ENCODE measurements around the gene WIZ. TPM values are rescaled to one million over a fixed set of nuclear protein-coding genes. Genes with fewer than 3 reads are reported as not detected.
A peak's percentile ranks its signal among the peaks of the same experiment; 100 is the strongest.

The WIZ gene
- total and polyA plus RNA-seq, 2 of the 4 experiments (the other 2 are of a cell fraction) = 0.90 to 27.1 TPM

DNA sequence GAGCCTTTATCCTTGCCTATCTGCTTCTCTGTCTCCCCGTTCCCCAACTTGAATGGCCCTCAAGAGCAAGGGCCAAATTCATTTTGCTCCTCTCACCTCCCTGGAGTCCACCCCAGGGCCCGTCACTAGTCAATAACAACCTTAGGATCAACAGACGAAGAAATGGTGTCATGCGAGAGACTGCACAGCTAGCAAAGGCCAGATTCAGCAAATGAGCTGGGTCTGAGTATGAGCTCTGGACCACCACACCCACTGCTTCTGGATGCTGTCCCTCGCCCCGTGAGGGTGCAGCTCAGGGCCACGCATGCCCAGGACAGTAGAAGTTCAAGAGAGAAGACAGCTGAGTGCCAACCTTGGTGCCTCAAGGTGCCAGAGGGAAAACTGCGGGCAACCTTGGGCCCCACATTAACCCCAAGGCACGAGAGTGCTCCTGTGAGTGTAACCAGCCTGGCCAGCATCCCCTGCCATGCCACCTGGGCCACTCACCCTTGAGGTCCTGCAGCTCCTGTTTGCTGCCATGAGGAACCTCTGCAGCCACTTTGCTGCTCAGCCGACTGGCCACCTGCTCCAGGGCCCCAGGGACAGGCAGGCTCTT lies 19.1 kb downstream of the WIZ start:
- in situ Hi-C loops (cut with MboI; ENCODE audit: low sequenced_read_pairs) = loop anchor here (25.0 kb wide), 1 partner anchor 868 kb away; the partner anchor contains the start of gene NDUFB7
- POLR2A ChIA-PET (ENCODE audit: unreplicated experiment) = no interaction called here

More for the DNA sequence above, 19.1 kb downstream of the WIZ start:
- peaks cover 15 to 58% of the 10 kb centered on the region in 2 experiments for H3K79me1 ChIP-seq (ENCODE audit: low read depth in 1 of 2, low read length in 2 of 2)
- H4K5ac ChIP-seq (ENCODE audit: low read depth, low read length) = no peak overlapping the region
- H3K14ac ChIP-seq (replicated peaks; ENCODE audit: low read depth, low read length) = no peak overlapping the region
- TF ChIP-seq RAD21 (IDR thresholded peaks at IDR 0.05; ENCODE audit: low read length) (no peak), FOS (IDR thresholded peaks at IDR 0.05; ENCODE audit: low read depth, low read length) (no peak), NFE2L2 (IDR thresholded peaks at IDR 0.05; ENCODE audit: low read depth, low read length) (no peak)
- TF ChIP-seq, protein P1, sequence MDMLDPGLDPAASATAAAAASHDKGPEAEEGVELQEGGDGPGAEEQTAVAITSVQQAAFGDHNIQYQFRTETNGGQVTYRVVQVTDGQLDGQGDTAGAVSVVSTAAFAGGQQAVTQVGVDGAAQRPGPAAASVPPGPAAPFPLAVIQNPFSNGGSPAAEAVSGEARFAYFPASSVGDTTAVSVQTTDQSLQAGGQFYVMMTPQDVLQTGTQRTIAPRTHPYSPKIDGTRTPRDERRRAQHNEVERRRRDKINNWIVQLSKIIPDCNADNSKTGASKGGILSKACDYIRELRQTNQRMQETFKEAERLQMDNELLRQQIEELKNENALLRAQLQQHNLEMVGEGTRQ (IDR thresholded peaks at IDR 0.05; ENCODE audit: low read depth, low read length) = no peak
- no peak overlapping the region; the same call in 1 of the 2 replicates for H2AK5ac ChIP-seq (ENCODE audit: low read depth, low read length)
- DNase-seq = no peak
- CTCF ChIA-PET = interaction anchor here (0.6 to 1.4 kb wide), 2 partner anchors 9 to 11 kb away, joined by 3 read pairs; no protein-coding TSS in a partner anchor
- peaks cover 33% of the 10 kb centered on the region for H3K36me3 ChIP-seq (ENCODE audit: control insufficient read depth, insufficient read depth, low read length)
- no peak for ATAC-seq (ENCODE audit: low read depth)
- WGBS, 2 experiments (ENCODE audit: extremely low coverage in 2 of 2, insufficient read length in 1 of 2) = 82% methylated on average over 6 of the region's 10 CpGs; no CpG with 5 or more reads in 1 of the 2 experiments
- H2AK9ac ChIP-seq (replicated peaks; ENCODE audit: low read depth, low read length, poor library complexity) = no peak overlapping the region
- H3K4ac ChIP-seq (ENCODE audit: low read depth, low read length) = no peak overlapping the region
- H3K4me1 ChIP-seq (ENCODE audit: control insufficient read depth, insufficient read depth, low read length) = peaks cover 19% of the 10 kb centered on the region
- no peak overlapping the region for H2BK120ac ChIP-seq (ENCODE audit: low read depth, low read length)
- H3K27me3 ChIP-seq (ENCODE audit: control insufficient read depth, insufficient read depth, low read length) = no peaks in the 10 kb centered on the region
- dilution Hi-C loops (cut with HindIII; ENCODE audit: low sequenced_read_pairs, unreplicated experiment) = no loop called here
- H3K27ac ChIP-seq (ENCODE audit: insufficient read depth, low read length) = no peak overlapping the region
- peaks cover 12% of the 10 kb centered on the region; the same call in 1 of the 2 replicates for H3K9me1 ChIP-seq (ENCODE audit: insufficient read depth, low read length)
- H3K9ac ChIP-seq (ENCODE audit: low read depth, low read length) = no peak overlapping the region
- H2AFZ ChIP-seq (replicated peaks; ENCODE audit: low read length, poor library complexity) = no peak overlapping the region
- peak overlapping the region; percentile 5 for H3K23ac ChIP-seq (ENCODE audit: low read depth, low read length)
- BruUV-seq (replicated peaks) = no TSS peak
- no peaks in the 10 kb centered on the region for H3K9me3 ChIP-seq (ENCODE audit: control insufficient read depth, insufficient read depth, low read length)
- H3K18ac ChIP-seq (ENCODE audit: low read depth, low read length) = no peak overlapping the region
- H4K8ac ChIP-seq (ENCODE audit: low read depth in 2 of 2, low read length in 2 of 2) = no peak overlapping the region
- H2BK15ac ChIP-seq (ENCODE audit: low read depth, low read length) = no peak overlapping the region
- H3K56ac ChIP-seq (ENCODE audit: extremely low read depth, insufficient read depth, low read length) = no peak overlapping the region
- no peak overlapping the region; the same call in 1 of the 2 replicates for H3K4me2 ChIP-seq (ENCODE audit: low read depth, low read length)
- no peak overlapping the region for H2BK5ac ChIP-seq (ENCODE audit: low read depth, low read length, poor library complexity, severe bottlenecking)
- H4K20me1 ChIP-seq (ENCODE audit: insufficient read depth, low read length) = peaks cover 48% of the 10 kb centered on the region
- H4K91ac ChIP-seq (ENCODE audit: insufficient read depth, low read depth, low read length) = no peak overlapping the region
- intact Hi-C loops (cut with micrococcal nuclease) = loop anchor here (5.0 kb wide), 1 partner anchor 127 kb away; no protein-coding TSS in a partner anchor
- H2BK20ac ChIP-seq (ENCODE audit: low read depth, low read length) = no peak overlapping the region
- no peak overlapping the region for H3K4me3 ChIP-seq (ENCODE audit: insufficient read depth, low read depth, low read length)

Data from IMR-90 (cell line).